Activated T-cell treated with anti-CD3 and anti-CD28 coated beads for 24 hours (primary cell): Measurements from ENCODE around the gene NDUFB7.
"Not testable (repeated sequence)": the region's sequence is repeated elsewhere in the genome, so short reads cannot be mapped to it uniquely, and the experiment has no call there.

Experiments
- DNase-seq: peaks from one replicate; pipeline ENCODE4 v3.0.0-alpha.2; 2020; ENCODE audit warnings: low read depth

Gene NDUFB7

DNA sequence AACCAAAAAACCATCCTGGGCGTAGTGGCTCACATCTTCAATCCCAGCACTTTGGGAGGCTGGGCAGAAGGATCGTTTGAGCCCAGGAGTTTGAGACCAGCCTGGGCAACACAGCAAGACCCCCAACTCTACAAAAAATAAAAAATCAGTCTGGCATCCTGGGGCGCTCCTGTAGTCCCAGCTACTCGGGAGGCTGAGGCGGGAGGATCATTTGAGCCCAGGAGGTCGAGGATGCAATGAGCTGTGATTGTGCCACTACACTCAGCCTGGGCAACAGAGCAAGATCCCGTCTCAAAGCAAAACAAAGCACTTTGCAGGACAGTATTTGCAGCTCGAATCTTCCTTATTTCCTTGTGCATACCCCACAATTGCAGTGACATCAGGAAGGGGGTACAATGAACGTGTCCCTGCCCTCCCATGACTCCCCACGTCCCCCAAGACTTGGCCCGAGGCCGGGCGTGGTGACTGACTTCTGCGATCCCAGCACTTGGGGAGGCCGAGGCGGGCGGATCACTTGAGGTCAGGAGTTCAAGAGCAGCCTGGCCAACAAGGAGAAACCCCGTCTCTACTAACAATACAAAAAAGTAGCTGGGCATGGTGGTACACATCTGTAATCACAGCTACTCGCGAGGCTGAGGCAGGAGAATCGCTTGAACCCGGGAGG, 870 bp downstream of the NDUFB7 start:
- no peak for DNase-seq

DNA sequence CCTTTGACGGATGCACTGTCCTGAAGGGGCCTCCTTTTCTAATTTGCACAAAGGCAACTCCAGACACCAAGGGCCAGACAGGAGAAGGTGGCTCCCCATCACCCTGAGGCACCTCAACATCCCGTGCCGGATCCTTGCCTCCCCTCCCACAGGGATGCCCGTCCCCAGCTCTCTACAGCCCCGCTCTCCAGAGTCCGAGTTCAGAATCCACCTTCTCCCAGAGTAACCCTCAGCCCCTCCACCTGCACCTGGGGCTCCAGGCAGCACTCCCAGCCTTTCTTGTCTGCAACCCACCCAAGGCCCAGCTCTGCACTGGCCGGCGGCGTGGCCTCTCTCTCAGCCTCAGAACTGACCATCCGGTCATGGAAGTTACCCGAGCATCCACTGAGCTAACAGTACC, 4.8 kb downstream of the NDUFB7 start:
- no peak for DNase-seq

DNA sequence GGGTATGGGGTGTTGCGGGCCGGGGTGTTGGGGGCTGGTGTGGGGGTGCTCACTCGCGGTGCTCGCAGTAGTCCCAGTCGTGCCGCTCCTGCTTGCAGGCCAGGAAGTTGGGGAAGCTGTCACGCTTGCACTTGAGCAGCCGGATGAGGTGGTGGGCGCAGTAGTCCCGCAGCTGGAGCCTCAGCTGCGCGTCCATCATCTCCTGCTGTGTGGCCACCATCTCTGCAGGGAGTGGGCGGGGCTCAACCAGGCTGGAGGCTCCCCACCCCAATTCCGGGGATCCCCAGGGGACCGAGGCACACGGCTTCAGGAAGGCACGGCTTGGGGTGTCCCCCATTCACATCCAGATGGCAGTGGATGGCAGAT, 5.2 kb downstream of the NDUFB7 start:
- no peak for DNase-seq

DNA sequence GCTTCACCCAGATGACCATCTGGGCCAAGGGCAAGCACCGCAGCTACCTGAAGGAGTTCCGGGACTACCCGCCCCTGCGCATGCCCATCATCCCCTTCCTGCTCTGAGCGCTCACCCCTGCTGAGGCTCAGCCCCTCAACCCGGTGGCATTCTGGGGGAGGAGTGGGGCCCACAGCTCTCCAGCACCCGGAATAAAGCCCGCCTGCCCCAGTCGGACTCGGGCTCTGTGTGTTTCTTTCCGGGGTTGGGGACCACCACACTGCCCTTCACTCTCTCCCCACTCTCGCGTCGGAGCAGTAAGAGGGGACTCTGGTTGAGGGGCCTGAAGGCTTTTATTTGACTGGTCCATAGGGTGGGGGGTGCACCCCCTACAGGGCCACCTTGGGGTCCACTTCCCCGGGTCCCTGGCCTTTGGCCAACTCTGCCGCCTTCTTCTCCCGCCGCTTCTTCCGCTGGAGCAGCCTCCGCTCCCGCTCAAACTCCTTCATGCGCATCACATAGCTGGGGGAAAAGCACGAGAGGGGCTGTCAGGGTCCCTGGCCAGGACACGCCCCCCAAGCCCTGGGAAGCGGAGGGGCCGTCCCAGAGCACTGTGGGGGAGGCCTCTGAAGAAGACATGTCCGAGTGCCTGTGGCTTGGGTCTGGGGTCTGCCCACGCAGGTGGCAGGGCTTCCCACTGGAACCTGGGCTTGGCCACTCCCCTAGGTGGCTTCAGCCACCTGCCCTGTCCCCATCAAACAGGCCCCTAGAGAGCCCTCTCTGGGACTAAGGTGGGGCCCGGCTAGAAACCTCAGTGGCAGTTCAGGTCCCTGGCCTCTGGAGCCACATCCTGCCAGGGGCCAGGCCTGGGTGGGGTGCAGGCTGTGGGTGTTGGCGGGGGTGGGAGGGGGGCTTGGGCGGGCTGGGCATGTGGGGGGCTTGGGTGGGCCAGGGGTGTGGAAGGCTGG, 5.8 kb downstream of the NDUFB7 start:
- no peak for DNase-seq

DNA sequence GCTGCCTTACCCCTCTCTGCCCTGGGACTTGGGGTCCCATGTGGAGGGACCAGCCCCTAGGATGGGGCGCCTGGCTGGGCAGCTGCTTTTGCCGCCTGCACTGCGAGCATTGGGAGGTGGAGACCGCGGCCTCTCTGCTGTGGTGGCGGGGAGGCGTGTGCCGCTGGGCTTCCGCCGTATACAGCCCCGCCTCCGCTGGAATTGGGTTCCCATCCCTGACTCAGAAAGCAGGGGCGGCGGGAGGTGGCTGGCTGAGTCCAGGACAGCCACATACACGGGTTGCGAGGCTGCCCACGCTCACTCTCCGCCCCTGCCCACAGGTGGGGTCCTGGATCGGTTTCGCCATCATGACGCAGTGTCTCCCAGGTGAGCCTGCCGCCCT, 6.6 kb downstream of the NDUFB7 start:
- DNase-seq = no peak

DNA sequence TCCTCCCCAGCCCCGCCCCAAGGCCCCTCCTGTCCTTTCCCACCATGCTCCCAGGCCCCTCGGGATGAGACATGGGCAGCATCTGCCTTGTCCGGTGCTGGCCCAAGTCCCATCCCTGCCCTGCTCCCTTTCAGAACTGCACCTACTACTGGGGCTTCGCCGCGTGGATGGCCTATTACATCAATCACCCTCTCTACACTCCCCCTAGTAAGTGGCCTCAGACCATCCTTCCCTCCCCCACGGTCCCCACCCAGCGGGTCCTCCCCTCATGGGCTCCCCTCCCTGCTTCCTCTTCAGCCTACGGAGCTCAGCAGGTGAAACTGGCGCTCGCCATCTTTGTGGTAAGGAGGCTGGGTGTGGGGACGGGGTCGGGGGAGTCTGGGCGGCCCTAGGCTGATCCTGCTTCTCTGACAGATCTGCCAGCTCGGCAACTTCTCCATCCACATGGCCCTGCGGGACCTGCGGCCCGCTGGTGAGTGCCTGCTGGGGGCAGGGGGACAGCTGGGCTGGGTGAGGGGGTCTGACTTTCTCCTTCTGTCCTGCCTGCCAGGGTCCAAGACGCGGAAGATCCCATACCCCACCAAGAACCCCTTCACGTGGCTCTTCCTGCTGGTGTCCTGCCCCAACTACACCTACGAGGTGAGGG, 7.1 kb downstream of the NDUFB7 start:
- not testable (repeated sequence) for DNase-seq

DNA sequence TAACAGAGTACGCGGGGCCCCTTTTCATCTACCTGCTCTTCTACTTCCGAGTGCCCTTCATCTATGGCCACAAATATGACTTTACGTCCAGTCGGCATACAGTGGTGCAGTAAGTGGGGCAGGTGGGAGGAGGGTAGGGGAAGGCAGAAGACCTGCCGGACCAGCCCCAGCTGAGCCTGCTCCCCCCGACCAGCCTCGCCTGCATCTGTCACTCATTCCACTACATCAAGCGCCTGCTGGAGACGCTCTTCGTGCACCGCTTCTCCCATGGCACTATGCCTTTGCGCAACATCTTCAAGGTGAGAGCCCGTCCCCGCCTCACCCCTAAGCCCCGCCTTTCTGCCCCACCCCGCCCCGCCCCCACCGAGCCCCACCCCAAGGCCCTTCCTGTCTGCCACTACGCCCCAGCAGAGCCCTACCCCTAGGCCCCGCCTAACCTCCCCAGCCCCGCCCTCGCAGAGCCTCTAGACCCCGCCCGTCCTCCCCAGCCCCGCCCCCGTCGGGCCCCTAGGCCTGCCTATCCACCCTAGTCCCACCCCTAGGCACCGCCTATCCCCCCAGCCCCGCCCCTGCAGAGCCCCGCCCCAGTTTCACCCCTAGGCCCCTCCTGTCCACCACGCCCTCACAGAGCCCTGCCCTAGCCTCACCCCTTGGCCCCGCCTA, 7.7 kb downstream of the NDUFB7 start:
- DNase-seq = peak; percentile 48

DNA sequence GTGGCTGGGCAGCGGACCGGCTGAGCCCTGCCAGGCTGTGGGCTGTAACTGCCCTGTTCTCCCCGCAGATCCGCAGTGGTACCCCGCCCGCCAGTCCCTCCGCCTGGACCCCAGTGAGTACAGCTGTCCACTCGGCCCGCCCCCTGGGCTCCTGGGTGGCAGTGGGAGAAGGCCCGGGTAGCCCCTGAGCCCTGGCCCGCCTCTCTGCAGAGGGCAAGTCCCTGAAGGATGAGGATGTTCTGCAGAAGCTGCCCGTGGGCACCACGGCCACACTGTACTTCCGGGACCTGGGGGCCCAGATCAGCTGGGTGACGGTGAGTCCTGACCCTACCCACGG, 8.3 kb downstream of the NDUFB7 start:
- no peak for DNase-seq

DNA sequence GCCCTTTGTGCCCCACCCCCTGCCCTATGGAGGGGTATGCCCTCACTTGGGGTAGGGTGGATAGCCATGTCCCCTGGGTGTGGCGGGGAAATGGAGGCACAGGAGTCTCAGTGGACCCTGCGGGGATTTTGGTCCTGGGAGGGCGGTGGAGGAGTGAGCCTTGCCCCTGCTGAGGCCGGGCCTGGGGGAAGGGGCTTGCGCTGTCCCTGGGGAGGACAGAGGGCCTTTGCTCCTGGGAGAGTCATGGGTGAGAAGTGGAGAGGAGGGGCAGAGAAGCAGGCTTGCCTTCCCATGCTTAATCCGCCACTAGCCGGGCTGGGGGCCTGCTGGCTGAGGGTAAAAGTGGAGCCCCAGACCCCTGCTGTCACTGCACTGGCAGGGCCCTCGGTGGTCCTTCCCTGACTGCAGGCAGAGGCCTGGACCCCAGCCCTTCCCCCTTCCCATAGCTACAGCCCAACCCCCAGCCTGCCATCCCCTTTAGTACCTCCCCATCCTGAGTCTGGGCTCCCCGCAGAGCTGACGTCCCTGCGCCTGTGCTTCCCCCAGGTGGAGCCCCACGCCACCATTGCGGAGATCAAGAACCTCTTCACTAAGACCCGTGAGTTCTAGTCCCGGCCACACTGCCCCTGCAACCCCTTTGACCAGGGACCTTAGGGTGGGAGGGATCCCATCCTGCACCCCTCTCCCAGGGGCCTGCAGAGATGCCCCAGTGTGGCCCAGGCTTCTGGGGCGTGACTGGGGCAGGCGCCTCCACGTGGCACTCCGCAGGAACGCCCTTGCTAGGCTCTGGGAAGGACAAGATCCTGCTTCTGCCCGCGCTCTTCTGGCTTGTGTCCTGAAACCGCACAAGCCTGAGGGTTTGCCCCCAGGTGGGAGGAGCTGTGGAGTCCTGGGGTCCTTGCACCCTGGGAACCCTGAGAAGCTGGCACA, 8.9 kb downstream of the NDUFB7 start:
- no peak for DNase-seq

DNA sequence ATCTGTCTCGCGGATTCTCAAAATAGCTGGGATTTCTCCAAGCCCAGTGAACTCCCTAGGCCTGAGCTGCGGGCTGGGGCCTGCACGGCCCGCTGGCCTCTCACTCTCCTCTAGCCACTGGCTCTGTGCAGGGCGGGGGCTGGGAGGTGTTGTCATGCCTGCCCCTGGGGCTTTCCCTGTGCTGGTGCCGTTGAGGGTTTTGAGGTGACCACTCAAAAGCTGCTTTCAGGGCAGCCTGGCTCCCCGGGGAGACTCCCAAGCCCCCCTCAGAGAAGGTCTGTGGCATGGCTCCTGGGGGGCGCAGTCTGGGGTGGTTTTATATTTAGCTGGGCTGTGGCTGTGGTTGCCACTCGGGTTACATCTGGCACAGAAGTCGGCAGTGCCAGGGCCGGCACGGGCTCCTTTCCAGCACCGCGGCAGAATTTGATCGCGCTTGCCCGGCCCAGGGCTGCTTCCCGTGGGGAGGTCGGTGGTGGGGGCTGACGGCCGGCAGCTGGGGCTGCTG, 10.0 kb downstream of the NDUFB7 start:
- DNase-seq = no peak

DNA sequence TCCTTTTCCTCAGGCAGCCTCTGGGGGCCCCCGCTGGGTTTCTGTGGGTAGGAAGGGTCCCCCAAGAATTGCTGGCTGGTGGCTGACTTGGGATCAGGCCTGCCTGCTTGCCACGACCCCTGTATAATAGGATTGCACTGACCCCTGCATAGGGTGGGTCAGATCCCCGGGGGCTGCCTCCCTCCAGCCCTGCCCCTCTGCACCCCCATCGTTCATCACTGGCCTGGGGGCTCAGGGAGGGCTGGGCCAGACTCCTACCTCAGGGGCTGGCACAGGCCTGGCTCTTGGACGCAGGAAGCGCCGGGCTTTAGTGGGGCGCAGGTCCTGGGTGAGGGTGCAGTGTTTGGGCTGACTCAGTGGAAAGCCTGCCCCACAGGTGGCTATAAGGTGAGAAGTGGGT, 10.6 kb downstream of the NDUFB7 start:
- DNase-seq = no peak

DNA sequence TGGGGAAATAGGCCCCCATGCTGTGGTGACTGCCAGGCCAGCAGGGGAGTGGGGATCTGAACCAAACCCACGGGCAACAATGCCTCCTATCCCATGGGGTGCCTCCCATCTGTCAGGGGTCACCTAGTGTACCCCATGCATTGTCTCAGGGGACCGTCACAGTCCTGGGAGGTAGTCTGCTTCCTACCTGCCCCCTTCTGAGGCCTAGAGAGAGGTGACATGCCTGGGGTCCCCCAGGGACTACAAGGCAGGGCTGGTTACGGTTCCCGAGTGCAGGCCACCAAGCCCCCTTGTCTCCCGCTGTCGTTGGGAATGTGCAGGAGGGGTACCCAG, 11.1 kb downstream of the NDUFB7 start:
- DNase-seq = no peak

DNA sequence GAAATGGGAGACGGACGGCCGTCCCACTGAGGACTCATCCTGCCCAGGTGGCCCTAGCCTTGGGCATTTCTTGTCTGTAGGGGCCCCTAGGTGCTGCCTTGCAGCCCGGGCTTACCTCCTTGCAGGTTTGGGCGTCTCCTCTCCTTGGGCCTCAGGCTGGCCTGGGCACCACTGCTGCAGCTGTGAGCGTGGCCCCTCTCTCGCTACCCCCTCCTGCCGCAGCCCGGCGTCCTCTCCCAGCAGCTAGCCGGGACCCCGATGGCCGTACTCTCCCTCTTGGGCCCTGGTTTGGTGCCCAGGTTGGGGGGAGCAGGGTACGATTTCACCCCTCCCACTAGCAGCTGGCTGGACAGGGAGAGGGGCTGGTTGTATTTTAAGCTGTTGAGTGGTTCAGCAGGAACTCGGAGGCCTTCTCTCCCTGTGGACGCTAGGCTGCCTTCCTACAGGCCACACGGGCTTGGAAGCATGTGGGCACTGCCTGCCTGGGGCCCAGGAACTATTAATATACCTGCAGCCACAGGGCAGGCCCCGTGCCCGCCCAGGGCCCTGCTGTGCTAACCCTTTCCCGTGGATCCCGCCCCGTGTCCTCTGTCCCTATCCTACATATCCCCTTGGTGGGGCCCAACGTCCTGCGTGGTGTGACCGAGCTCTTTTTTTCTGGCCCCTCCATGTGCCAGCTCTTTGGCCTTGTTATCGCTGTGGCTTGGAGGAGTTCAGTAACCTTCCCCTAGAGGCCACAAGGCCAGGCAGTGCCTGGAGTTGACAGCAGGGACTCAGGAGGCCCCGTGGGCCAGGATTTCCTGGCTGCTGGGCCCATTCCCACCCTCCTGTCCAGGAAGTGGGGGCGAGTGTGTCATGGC, 11.7 kb downstream of the NDUFB7 start:
- DNase-seq = no peak

DNA sequence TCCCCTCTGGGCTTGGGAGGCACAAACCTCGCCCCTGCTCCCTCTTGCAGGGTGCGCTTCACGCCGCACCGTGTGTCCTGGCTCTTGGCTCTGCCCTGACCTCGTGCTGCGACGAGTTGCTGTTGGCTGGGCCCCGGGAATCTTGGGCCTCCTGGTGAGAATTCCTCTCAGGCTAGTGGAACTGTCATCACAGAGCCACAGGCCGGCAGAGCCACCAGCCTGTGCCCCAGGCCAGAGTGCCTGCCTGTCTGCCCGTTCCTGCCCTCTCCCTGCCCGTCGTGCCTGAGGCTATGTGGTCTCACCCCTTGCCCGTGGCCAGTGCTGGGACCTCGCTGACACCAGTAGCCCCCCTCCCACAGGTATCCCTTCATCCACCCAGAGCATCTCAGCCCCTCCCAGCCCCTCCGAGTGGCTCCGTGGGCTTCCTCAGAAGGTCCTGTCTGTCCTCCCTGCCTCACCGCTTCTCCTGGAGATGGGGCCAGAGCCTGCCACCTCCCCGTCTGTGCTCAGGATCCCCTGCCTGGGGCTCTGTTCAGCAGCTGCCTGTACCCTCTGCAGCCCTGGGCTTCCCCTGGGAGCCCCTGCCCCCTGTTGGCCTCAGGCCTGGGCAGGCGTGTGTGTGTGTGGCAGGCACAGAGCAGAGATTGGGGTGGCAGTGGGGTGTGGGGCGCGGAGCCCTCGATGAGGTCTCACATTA, 13.3 kb downstream of the NDUFB7 start:
- no peak for DNase-seq

DNA sequence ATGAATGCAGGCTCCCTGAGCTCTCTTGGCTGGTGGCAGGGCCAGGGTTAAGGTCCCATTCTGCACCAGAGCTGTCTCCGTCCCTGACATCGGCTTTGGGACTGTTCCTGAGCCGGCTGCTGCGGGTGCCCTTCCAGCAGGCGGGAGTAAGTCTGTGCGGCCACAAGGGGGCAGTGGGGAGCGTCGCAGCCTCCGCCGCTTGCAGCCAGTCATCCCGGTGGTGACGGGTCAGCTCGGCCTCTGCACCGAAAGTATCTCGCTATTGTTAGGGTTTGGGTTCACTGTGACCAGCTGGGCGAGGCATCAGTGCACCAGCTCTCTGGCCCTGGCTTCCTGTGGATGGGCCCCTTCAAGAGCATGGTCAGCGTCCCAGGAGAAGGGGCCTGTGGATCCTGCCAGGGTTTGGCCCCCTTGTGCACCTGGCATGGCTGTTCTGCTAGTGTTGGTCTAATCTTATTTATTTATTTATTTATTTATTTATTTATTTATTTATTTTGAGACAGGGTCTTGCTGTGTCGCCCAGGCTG, 15.1 kb downstream of the NDUFB7 start:
- DNase-seq = peak; percentile 63

DNA sequence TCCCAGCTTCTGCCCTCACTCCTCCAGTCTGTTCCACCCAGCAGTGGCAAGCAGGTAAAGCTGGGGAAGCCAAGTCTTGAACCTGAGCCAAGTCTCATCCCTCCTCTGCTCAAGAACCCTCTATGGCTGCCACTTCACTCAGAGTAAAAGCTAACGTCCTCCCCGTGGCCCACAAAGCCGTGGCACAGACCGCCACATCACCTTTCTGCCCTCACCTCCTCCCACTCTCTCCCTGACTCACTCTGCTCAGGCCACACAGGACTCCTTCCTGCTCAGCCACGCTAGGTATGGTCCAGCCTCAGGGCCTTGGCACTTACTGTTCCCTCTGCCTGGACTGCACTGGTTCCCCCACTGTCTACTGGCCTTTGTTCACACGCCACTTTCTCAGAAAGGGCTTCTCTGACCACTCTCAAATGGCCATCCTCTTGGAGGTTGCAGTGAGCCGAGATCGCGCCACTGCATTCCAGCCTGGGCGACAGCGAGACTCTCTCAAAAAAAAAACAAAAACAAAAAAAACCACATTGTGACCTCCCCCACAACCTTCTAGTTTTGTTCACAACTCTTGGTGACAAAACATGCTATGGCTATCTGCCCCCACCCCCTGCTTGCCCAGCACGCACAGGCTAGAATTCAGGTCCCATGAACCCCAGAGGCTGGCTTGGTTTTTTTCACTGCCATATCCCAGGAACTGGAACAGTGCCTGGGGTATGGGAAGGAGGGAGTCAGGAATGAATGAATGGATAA, 15.8 kb downstream of the NDUFB7 start:
- no peak for DNase-seq

DNA sequence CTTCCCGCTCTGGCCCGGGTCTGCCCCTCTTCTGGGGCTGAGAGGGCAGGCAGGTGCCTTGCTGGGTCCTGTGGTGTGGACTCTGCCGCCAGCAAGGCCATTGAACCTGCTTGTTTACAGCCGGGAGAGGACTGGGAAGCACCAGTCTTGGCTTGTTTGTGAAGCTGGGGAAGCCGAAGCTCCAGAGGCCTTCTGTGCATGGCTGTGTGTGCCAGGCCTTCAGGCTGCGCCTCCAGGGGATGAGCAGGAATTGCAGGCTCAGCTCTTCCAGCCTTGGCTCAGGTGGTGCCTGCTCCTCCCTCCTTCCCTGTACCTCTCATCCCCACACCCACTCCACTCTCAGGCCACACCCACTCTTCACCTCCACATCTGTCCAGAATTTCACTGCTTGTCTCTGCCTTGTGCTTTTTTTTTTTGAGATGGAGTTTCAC, 17.5 kb downstream of the NDUFB7 start:
- DNase-seq = no peak

DNA sequence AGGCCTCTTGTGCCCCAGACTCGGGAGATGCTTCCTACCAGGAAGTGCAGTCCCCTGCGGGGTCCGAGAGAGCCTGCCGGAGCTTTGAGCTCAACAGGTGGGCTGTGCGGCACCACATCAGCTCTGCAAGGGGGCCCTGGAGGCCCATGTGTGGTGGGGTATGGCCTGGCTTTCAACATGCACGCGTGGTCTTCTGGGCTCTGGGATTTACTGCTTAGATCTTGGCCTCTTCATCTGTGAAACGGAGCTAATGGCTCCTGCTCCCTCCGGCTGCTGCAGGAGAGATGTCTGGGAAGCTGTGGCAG, 18.0 kb downstream of the NDUFB7 start:
- DNase-seq = no peak
